Nucleus accumbens (tissue), 56 donors: ENCODE results near the gene HCLS1.
"Not testable (repeated sequence)": the region's sequence is repeated elsewhere in the genome, so short reads cannot be mapped to it uniquely, and the experiment has no call there.

Experiments
- DNase-seq, 56 donors: peaks; one replicate each; lab custom pipeline; 2025; lab: John Stamatoyannopoulos, UW

The HCLS1 gene, protein sequence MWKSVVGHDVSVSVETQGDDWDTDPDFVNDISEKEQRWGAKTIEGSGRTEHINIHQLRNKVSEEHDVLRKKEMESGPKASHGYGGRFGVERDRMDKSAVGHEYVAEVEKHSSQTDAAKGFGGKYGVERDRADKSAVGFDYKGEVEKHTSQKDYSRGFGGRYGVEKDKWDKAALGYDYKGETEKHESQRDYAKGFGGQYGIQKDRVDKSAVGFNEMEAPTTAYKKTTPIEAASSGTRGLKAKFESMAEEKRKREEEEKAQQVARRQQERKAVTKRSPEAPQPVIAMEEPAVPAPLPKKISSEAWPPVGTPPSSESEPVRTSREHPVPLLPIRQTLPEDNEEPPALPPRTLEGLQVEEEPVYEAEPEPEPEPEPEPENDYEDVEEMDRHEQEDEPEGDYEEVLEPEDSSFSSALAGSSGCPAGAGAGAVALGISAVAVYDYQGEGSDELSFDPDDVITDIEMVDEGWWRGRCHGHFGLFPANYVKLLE

DNA sequence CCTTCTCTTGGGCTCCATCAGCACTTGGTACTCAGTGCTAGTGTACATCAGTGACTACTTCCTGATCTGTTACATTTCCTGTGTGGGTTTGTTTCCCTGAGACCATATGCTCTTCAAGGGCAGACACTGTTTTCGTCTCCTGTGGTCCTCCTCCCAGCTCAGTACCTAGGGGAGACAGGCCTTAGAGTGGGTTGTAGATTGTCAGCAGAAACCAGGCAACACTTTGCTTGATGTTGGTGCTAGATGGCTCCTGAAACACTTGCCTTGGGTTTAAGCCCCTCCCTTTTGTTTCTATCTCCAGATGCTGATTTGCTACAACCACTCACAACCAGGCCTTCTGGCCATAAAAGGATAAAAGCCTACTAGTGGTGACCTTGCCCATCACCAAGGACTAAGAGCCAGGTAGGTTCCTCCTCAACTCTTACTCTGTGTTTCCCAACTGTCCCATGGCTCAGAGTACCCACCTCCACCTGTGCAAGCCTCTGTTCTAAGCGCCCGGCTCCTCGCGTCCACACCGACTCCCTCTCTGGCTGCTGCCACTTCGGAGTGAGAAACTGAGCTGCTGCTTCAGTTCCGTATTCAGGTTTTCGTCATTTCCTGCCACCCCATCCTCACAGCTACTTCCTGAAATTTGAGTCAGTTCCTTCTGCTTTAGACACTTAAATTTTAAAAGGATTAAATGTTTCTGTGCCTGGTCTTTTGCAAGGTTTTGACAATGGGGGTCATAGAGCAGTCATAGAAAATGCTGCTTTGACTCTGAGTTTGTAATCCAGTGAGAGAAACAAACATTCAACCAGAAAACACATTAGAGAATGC, at the start of gene HCLS1:
Gene HCLS1, minus strand, starts transcription at position 548 of the 816 bp plus-strand sequence. CDS start 2,556 bp downstream, outside the sequence.
- peak in 14 of 56 donors; percentile 2 to 29 (median 15) for DNase-seq

DNA sequence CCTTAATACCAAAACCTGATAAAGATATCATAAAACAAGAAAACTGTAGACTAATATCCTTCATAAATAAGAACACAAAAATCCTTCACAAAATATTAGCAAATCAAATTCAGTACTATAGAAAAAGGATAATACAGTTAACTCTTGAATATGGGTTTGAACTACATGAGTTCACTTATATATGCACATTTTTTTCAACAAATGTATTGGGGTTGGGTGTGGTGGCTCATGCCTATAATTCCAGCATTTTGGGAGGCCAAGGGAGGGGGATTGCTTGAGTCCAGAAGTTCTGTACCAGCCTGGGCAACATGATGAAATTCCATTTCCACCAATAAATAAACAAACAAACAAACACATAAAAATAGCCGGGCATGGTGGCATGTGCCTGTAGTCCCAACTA, 49.6 kb upstream of the HCLS1 start:
- no peak for DNase-seq

DNA sequence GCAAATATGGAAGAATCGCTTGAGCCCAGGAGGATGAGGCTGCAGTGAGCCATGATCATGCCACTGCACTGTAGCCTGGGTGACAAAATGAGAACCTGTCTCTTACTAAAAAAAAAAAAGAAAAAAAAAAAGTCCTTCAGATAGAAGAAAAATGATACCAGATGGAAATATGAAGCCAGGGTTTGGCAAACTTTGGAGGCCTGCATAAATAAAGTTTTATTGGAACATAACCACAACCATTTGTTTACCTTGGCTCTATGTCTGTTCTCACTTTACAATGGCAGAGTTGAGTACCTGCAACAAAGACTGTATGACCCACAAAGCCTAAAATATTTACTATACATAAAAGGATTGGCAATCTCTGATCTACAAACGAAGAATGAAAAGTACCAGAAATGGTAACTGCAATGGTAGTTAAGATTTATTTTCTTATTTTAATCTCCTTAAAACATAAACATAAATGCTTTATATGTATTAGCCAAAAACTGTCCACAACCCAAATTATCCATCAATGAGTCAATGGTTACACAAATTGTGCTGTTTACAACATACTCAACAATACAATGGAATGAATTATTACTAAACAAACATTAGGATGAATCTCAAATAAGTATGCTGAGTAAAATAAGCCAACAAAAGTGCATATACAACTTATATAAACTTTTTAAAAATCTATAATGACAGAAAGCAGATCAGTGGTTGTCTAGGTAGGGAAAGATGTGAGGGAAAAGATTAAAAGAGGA, 47.0 kb upstream of the HCLS1 start:
- DNase-seq, result no peak

DNA sequence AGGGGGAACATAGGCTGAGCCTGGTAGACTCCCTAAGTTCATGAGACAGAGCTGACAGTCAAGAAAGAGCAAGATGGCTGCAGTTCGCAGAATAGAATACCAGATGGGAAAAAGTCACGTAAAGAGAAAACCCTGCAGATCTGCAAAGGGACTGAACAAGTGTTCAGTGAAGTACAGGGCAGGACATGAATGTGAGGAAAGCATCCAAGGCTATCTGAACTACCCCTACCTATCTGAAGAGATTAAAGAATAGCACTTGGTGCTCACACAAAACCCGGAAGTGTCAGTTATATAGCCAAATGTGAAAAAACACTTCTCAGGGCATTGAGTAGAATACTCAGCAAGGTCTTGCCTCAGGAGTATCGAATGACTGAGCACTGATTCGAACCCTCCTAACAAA, 44.8 kb upstream of the HCLS1 start:
- DNase-seq, result no peak

DNA sequence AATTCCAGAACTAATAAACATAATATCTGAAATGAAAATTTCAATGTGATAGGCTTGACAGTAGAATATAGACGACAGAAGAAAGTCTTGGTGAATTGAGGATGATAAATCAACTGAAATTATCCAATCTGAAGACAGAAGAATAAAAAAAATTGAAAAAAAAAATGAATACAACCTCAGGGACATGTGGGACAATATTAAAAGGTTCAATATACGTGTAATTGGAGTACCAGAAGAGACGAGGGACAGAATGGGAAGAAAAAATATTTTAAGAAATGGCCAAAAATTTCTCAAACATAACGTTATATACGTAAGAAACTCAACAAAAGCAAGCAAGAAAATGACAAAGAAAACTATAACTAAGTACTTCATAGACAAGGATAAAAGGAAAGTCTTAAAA, 43.3 kb upstream of the HCLS1 start:
- no peak for DNase-seq

DNA sequence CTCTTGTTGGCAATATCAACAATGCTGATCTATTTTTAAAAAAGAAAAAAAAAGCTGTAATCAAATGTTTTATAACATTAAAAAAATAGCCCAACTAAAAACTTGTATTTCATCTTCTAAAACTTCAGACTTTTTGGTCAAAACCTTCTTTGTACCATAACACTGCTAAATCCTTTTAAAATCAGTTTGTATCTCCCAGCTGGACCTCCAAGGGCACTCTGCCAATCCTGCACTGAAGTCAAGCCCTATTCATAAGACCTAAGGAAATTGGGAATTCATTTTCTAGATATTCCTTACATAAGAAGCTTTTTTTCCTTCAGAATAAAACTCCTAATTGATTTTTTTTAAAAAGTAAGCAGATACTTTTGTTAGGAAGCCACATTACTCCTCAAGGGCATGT, 38.2 kb upstream of the HCLS1 start:
- no peak for DNase-seq

DNA sequence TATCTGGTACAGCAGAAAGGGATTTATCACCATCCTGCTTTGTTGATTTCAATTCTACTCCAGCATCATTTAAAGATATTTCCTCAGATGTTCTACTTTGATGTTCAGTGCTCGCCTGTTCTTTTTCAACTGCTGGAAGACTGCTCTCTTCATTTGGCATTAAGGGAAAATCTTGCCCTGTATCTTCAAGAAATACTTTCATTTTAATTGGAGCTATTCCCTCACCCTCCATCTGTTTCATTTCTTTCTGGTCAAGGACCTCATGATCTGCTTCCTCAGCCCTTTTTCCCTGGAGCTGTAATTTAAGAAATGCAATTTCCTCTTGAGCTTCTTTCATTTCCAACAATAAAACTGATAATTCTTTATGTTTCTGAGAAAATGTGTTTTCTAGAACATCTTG, 37.8 kb upstream of the HCLS1 start:
- DNase-seq, result no peak

DNA sequence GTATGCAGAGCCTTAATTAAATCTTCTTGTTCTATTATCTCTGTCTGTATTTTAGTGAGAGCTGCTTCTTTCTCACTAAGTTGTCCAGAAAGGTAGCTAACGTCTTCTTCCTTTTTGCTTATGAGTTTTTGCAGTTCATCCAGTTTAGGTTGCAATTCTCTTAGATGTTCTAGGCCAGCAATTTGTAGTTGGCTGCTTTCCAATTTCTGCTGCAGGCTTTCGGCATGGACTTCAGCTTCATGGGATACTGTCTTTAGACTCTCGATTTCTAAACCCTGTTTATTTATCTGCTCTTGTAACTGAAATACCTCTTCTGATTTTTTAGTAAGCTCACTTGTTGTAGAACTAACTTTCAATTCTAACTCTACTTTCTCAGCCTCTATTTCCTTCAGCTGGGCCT, 35.5 kb upstream of the HCLS1 start:
- DNase-seq, result no peak

DNA sequence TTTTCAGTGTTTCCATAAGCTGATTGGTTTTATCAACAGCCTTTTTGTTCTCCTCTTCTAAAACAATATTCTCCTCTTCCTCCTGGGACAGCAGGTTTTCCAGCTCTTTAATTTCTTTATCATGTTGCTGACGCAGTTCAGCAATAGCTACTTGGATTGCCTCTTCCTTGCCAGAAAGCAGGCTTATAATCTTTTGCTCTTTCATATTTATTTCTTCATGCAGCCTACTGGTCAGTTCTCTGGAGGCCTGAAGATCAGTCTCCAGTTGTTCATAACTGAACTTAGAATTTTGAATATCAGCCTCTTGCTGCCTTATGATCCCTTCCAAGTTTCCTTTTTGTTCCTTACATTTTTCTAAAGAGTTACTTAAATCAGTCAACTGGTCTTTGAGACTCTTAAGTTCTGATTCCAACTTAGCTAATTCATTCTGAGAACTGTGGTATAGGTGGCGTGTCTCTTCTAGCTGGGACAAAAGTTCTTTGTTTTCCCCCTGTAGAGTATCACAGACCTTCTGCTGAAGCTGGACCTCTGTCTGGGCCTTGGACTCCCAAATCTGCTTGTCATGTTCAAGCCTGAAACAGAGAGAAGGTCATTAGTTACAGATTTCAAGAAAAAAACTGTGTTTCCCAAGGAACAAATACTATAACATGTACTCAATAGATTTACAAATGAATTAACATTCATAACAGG, 31.5 kb upstream of the HCLS1 start:
- no peak for DNase-seq

DNA sequence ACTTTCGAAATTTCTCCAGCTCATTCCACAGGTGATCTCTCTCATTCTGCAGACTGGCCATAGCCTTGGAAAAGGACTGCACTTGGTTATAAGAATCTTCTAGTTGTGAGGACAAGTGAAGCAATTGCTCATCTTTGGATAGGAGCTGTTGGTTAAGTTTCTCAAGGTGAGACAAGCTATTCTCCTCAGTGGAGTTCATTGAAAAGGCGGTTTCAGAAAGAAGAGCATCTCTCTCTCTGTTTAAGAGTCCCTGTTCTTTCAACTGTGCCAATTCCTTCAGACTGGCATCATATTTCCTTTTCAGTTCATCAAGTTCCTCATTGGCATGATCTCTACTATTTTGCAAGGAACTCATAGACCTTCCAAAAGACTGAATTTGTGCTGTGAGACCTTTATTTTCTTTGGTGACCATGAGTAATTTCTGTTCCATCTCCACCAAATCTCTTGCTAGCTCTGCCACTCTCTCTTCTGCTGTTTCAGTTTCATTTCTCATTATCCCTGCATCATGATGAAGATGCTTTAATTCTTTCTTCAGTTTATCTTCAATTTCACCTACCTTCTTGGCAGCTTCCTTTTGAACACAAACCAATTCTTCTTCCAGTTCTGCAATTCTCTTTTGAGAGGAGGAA, 30.2 kb upstream of the HCLS1 start:
- no peak for DNase-seq

DNA sequence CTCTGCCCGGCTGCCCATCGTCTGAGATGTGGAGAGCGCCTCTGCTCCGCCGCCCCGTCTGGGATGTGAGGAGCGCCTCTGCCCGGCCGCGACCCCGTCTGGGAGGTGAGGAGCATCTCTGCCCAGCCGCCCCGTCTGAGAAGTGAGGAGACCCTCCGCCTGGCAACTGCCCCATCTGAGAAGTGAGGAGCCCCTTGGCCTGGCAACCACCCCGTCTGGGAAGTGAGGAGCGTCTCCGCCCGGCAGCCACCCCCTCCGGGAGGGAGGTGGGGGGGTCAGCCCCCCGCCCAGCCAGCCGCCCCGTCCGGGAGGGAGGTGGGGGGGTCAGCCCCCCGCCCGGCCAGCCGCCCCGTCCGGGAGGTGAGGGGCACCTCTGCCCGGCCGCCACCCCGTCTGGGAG, 28.0 kb upstream of the HCLS1 start:
- DNase-seq, result not testable (repeated sequence)

DNA sequence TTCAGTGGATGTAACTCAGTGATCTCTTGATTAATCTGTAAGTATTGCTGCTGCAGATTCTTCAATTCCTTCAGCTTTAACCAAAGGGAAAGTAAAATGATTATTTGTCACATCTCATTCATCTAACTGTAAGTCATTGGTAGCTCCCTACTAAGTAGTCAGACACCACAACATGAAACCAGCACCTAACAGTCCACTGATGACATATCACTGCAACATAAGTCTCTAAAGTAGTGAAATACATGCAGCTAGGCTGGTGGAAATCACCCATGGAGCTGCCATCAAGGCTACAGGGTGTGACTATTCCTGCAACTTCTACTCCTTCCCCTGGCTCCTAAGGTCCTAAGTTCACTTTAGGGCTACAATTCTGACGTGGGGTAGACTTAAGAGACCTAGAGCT, 21.1 kb upstream of the HCLS1 start:
- no peak for DNase-seq

DNA sequence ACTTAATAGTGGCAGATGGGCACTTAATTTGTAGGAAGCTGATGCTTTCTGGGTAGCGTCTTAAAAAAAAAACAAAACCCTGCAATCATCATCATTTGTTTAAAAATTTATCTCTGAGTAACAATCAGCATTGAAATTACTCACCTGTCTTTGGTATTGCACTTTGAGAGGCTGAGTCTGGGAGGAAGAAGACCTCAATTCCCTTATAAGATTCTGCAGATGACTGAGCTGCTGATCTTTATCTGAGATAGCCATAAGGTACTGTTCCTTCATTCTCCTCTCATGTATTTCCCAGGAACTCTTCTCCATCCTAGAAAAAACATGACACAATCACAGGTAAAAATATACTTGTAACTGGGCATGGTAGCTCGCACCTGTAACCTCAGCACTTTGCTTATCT, 16.4 kb upstream of the HCLS1 start:
- DNase-seq, result no peak

DNA sequence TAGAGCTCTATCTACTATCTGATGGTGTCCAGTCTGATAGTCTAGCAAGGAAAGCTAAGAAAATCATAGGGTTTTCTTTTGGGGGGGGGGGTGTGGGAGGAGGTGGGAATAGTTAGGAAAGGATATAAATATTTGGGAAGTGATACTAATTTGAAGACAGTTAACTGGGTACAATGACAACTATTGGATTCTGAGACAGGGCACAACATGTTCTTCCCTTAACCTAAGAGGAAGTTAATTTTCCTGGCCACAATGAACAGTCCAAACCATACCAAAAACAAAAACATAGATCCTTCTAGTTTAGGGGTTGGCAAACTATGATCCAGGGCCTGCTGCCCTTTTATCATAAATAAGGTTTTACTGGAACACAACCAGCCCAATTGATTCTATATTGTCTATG, 10.0 kb upstream of the HCLS1 start:
- no peak for DNase-seq

DNA sequence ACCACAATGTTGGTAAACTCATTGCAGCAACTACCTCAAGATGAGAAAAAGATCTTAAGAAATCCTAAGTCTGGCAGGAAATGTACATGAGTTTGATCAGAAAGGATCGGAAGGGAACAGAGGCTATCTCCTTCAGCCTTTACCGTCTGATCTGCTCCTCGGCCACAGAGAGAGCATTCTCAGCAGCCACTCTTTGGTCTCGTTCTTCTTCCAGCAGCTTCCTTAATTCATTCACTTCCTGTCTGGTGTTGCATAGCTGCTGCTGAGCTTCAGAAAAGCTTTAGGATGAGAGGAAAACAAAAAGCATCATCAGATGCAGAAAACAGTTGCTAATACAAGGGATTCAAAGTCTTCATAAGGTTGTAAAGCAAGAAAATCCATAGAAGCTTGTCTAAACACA, 6.6 kb upstream of the HCLS1 start:
- no peak for DNase-seq

DNA sequence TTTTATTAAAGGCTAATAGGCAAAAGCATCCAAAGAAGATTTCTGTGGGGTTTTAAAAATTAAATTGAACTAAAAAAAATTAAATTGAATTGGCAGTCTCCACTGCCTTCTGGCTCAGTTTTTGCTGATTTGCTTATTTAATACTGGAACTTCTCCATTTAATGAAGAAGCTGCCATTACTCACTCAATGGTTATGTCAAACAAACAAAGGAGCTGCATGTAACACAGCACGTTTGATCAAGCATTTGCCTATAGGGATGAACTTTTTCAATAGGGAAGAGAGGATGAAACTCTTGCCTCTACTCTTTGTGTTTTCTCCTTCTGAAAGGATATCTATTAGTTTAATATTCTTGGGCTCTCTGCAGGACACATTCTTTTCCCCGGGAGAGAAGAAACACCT, 4.8 kb upstream of the HCLS1 start:
- no peak for DNase-seq

DNA sequence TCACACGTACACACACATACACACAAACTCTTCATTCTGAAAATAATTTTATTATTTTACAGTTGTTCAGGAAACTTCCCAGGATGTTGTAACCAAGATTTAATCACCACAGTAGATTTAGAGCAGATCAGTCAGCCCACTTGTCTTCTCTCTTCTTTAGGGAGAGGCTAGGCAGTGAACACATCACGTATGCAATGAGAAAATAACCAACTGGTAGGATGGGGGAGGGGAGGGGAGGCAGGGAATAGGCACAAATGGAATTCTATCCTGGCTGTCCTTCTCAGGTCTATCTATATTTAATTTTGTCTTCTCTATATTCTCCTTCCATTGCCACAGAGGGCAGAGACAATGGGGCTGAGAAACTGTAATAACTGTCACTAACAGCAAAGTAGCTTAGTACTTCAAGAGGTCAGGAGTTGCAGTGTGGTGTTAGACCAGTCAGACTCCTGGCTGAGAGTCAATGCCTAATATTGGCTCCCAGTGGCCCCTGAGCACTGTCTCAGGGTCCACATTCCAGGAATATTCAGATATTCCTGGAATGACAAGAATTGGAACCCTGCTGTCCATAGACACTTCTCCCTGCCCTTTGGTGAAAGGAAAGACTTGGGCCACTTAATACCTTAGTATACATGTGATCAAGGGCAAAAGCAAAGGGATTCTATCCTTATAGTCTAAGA, 2.6 kb upstream of the HCLS1 start:
- no peak for DNase-seq

DNA sequence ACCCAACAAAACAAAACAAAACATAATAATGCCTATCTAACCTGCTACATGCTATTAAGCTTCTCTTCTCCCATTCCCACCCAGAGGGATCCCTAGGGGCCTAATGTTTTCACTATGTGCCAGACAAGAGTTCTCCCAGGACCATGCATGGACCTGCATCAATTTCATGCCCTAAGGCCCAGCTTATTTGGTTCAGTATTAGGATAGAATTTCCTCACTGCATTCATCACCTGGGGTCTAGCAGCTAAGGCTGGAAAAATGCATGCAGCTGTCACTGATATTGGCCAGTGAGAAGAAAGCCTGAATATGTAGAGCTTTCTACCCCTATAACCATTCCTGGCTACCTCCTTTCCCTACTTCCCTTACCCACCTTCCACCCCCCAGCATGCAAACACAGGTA, 2.0 kb upstream of the HCLS1 start:
- DNase-seq, result no peak

DNA sequence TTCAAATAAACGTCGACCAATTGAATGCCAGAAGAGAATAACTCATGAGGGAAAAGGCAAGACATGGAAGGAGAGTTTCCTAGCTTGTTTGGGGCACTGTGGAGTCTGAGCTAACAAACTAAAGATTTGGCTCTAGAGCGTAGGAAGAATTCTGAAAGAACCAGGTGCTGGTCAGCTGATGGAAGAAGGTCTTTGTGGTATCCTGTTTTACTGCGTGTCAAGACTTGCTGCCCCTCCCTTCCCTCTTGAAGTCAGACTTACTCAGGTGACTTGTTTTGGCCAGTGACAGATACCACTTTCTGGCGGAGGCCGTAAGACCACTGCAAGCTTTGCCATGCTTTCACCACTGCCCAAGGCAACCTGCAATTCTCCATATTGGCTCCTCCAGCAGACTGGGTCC, 673 bp upstream of the HCLS1 start:
- DNase-seq, result no peak
